Sigmoid colon (tissue), 3 donors: Measurements from ENCODE around the gene CD180.

ENCODE experiments used
- CTCF ChIP-seq, 4 experiments: fragments of 450-650 bp in 3 of 4; fragments of 200-600 bp in 1 of 4; IDR thresholded peaks; one replicate each; pipeline ENCODE4 v1.5.1; 2016 to 2019; ENCODE audit warnings: antibody characterized with exemption in 4 of 4, mild to moderate bottlenecking in 3 of 4, moderate library complexity in 2 of 4
- POLR2A ChIP-seq, 2 donors: fragments of 450-650 bp; IDR thresholded peaks; one replicate each; pipeline ENCODE4 v1.6.1; 2016; ENCODE audit warnings: antibody characterized with exemption in 2 of 2, mild to moderate bottlenecking in 2 of 2, moderate library complexity in 2 of 2

GRCh38 chr5:67194166-67194565 lies 2.4 kb downstream of the CD180 start:
- no peak for TF ChIP-seq CTCF (IDR thresholded peaks at IDR 0.05)
- TF ChIP-seq POLR2A (IDR thresholded peaks at IDR 0.05), result no peak
